Subcutaneous adipose tissue (tissue), 4 donors: ENCODE measurements around the gene RIPK1. TPM values are rescaled to one million over a fixed set of nuclear protein-coding genes. Genes with fewer than 3 reads are reported as not detected.

Experiments used
- CTCF ChIP-seq: fragments of 450-650 bp; IDR thresholded peaks from one replicate; pipeline ENCODE4 v1.5.1; 2016; ENCODE audit warnings: low read depth, mild to moderate bottlenecking, control low read depth, antibody characterized with exemption, moderate library complexity
- total RNA-seq, 4 donors: library from RNA; depleted of rRNA; stranded (reverse); fragments of >200 nt; gene quantifications; one replicate each; pipeline ENCODE4 v1.1.0, GENCODE V29; 2016

RIPK1 gene
- total RNA-seq, 4 donors from 2014 or later: 25.2 to 33.9 (median 29.1) TPM

GRCh38 chr6:3151691-3152090 lies 83.4 kb downstream of the RIPK1 start:
- no peak for TF ChIP-seq CTCF

GRCh38 chr6:3152689-3153088 lies 84.4 kb downstream of the RIPK1 start:
- TF ChIP-seq CTCF: no peak

GRCh38 chr6:3157131-3157933 lies 89.0 kb downstream of the RIPK1 start, which contains the start of gene TUBB2A:
TUBB2A (minus strand) TSS chr6:3157544; CDS start chr6:3157463, 81 bp downstream.
- no peak for TF ChIP-seq CTCF

GRCh38 chr6:3159805-3160781 lies 91.8 kb downstream of the RIPK1 start:
- TF ChIP-seq CTCF: no peak

GRCh38 chr6:3162067-3162497 lies 93.8 kb downstream of the RIPK1 start:
- TF ChIP-seq CTCF: no peak

GRCh38 chr6:3162565-3163247 lies 94.4 kb downstream of the RIPK1 start:
- no peak for TF ChIP-seq CTCF
